Upper lobe of left lung (tissue), 6 donors: ENCODE results near the gene HMGXB3. TPM values are rescaled to one million over a fixed set of nuclear protein-coding genes. Genes with fewer than 3 reads are reported as not detected.

Experiments used
- ATAC-seq, 2 donors: fragments of 200-7000 bp; cut with Tn5 transposase; one replicate each; pipeline ENCODE4 v1.9.1; 2022; ENCODE audit warnings: mild to moderate bottlenecking in 2 of 2, moderate library complexity in 2 of 2; ENCODE audit not compliant: low FRiP score in 2 of 2
- DNase-seq, 2 donors: peaks; one replicate each; pipeline ENCODE4 v3.0.0-alpha.2; 2019 to 2020
- H3K27ac ChIP-seq, 4 donors: fragments of 200-600 bp; sonication (generic); one replicate each; pipeline ENCODE4 v1.5.1; 2016 to 2019
- H3K27me3 ChIP-seq, 4 donors: fragments of 200-600 bp; sonication (generic); one replicate each; pipeline ENCODE4 v1.5.1; 2017 to 2019
- H3K36me3 ChIP-seq, 4 donors: fragments of 200-600 bp; sonication (generic); one replicate each; pipeline ENCODE4 v1.5.1; 2016 to 2019
- H3K4me1 ChIP-seq, 4 donors: fragments of 200-600 bp; sonication (generic); one replicate each; pipeline ENCODE4 v1.5.1; 2018 to 2019
- H3K4me3 ChIP-seq, 4 donors: fragments of 200-600 bp; sonication (generic); one replicate each; pipeline ENCODE4 v1.5.1; 2017 to 2019; ENCODE audit warnings: mild to moderate bottlenecking in 2 of 4, moderate library complexity in 1 of 4
- H3K9me3 ChIP-seq, 4 donors: fragments of 200-600 bp; sonication (generic); one replicate each; pipeline ENCODE4 v1.5.1; 2018 to 2019
- EP300 ChIP-seq, 4 donors: sonication (generic); formaldehyde crosslinking; IDR thresholded peaks; one replicate each; pipeline ENCODE4 v1.5.1; 2017; ENCODE audit warnings: antibody characterized with exemption in 4 of 4, control low read depth in 2 of 4
- POLR2A ChIP-seq, 4 donors: fragments of 450-650 bp; IDR thresholded peaks; one replicate each; pipeline ENCODE4 v1.5.1; 2016 to 2017; ENCODE audit warnings: antibody characterized with exemption in 4 of 4, mild to moderate bottlenecking in 2 of 4
- POLR2AphosphoS5 ChIP-seq, 2 donors: sonication (generic); formaldehyde crosslinking; IDR thresholded peaks; one replicate each; pipeline ENCODE4 v1.5.1; 2017; ENCODE audit warnings: antibody characterized with exemption in 2 of 2
- WGBS, 2 donors: methylation state at CpG; one replicate each; pipeline ENCODE4 v1.1.5; 2017 to 2018; 5-methylcytosine and 5-hydroxymethylcytosine counted together
- total RNA-seq, 6 donors: library from RNA; depleted of rRNA in 4 of 6; stranded (reverse); fragments of >200 nt in 4 of 6; gene quantifications; one replicate each; pipeline versions ENCODE4 v1.1.0 to v1.2.1, GENCODE V29; 2016 to 2021
- TF ChIP-seq, protein P1 (sequence below), 6 experiments: fragments of 450-650 bp in 4 of 6; fragments of 200-600 bp in 2 of 6; sonication (generic) in 2 of 6; IDR thresholded peaks; one replicate each; pipeline ENCODE4 v1.5.1; 2016 to 2019; ENCODE audit warnings: antibody characterized with exemption in 6 of 6
- donor health status: DM: no; HTN: no; CAD: no; lungs with moderate emphysema.
- donor health status: DM: no; HTN: yes; CAD: no; lungs with severe emphysema.

HMGXB3 gene
- total RNA-seq, 6 donors from 2014 or later, result 29.6 to 71.2 (median 41.0) TPM

DNA sequence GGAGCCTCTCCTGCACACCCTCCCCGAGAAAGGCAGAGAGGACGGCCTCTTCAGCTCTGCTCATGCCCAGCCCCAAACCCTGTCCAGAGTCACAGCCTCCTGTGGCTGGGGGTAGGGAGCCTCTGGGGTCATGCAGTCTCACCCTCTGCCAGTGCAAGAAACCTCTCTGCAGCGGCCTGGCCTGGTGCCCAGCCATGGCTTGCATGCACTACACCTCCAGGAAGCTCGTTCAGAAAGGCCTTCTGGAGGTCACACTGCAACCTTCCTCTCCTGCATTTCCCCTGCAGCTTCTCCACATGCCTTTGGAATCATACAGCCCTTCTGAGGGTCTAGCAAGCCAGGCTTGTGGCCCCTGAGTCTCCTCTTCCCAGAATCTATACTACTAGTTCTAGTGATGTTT lies 67.9 kb downstream of the HMGXB3 start:
- no peak for DNase-seq
- WGBS, 2 donors, result 53 to 70% methylated on average over 2 to 4 of the region's 4 CpGs
- H3K27ac ChIP-seq, result no peak overlapping the region
- no peaks in the 10 kb centered on the region for H3K36me3 ChIP-seq
- H3K4me3 ChIP-seq, result no peak overlapping the region
- TF ChIP-seq, protein P1, sequence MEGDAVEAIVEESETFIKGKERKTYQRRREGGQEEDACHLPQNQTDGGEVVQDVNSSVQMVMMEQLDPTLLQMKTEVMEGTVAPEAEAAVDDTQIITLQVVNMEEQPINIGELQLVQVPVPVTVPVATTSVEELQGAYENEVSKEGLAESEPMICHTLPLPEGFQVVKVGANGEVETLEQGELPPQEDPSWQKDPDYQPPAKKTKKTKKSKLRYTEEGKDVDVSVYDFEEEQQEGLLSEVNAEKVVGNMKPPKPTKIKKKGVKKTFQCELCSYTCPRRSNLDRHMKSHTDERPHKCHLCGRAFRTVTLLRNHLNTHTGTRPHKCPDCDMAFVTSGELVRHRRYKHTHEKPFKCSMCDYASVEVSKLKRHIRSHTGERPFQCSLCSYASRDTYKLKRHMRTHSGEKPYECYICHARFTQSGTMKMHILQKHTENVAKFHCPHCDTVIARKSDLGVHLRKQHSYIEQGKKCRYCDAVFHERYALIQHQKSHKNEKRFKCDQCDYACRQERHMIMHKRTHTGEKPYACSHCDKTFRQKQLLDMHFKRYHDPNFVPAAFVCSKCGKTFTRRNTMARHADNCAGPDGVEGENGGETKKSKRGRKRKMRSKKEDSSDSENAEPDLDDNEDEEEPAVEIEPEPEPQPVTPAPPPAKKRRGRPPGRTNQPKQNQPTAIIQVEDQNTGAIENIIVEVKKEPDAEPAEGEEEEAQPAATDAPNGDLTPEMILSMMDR (IDR thresholded peaks at IDR 0.05), result no peak
- TF ChIP-seq POLR2AphosphoS5 (IDR thresholded peaks at IDR 0.05), result no peak
- no peak for TF ChIP-seq POLR2A (IDR thresholded peaks at IDR 0.05)
- TF ChIP-seq EP300 (IDR thresholded peaks at IDR 0.05), result no peak
- no peak for ATAC-seq
- no peaks in the 10 kb centered on the region for H3K9me3 ChIP-seq
- peaks cover 0 to 17% (median 11%) of the 10 kb centered on the region in 4 donors for H3K4me1 ChIP-seq
- H3K27me3 ChIP-seq, result no peaks in the 10 kb centered on the region

DNA sequence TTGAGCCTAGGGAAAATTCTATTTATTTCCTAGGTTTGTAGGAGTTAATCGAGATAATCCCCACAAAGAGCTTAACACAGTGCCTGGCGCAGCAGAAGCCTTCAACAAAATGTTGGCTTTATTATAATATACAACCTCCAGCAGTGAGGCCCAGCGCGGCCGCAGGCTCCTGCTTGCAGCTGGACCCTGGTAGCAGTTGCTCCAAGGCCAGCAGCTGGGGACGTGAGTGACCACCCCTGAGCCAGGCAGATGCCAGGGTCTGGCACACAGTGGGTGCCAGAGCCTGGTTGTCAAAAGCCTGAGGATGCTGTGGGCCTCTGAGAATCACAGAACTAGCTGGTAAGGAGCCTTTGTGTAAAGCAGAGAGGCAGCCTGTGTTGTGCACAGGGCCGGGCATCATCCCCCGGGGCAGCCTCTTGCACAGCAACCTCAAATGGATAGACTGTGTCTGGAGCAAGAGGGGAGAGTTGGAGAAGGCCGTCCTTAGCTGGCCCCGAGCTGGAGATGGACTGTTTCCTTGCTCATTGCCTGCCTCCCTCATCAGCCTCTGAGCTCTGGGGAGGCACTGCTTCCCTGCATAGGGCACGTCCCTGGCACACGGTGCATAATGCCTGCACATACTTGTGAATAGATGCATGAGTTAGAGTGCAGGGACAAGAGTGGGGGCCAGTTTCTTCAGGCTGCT lies 68.6 kb downstream of the HMGXB3 start:
- Histone ChIP-seq H3K36me3 (no peaks in the 10 kb centered on the region), H3K4me1 (peaks cover 0 to 17% (median 11%) of the 10 kb centered on the region in 4 donors), H3K9me3 (no peaks in the 10 kb centered on the region), H3K27ac (no peak overlapping the region), H3K4me3 (no peak overlapping the region), H3K27me3 (no peaks in the 10 kb centered on the region)
- DNase-seq (no peak), ATAC-seq (no peak)
- 85 to 88% methylated on average over 6 to 12 of the region's 12 CpGs for WGBS, 2 donors
- no peak for TF ChIP-seq EP300 (IDR thresholded peaks at IDR 0.05)

DNA sequence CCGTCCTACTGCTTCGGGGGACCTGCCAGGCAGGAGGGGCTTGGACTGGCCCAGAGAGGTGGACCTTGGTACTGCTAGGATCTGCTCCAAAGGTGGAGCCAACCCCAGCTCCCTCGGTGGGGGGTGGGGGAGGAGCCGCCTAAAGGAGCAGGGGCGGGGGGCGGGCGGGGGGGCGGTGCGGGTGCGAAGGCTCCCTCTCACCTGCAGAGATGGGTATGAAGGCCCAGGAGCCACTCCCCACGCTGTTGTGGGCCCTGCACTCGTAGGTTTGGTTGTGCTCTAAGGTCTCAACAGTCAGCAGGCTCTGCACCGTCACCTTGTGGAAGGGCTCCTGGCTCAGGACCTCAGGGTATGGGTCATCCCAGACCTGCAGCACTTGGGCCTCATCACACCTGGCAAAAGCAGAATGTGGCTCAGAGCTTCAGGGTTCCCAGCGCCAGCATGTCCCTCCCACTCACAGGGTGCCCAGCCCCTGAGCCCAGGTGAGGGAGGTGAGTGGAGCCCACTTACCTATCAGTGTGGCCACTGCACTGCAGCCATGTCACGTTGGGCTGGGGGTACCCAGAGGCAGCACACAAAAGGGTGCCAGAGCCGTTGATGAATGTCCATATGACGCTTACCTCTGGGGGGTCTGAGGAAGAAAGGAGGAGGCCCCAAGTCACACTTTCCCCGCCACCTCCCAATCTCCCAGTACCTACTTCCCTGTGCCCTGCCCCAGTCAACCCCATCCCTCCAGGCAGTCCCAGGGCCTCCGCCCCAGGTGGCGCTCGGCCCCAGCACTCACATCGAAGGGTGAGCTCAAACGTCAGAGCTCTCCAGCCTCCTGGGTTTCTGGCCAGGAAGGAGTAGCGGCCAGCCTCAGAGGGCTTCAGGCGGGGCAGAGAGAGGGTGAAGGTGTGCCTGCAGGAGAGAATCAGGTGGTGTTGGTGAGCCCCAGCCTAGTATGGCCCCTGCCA lies 69.4 kb downstream of the HMGXB3 start:
- H3K9me3 ChIP-seq, result no peaks in the 10 kb centered on the region
- ATAC-seq, result no peak
- 81 to 87% methylated on average over 9 to 25 of the region's 25 CpGs for WGBS, 2 donors
- DNase-seq, result peak in 1 of 2 donors; percentile 12
- H3K27ac ChIP-seq, result no peak overlapping the region
- H3K27me3 ChIP-seq, result no peaks in the 10 kb centered on the region
- H3K4me1 ChIP-seq, result peaks cover 0 to 16% (median 7%) of the 10 kb centered on the region in 4 donors
- H3K4me3 ChIP-seq, result no peak overlapping the region
- no peaks in the 10 kb centered on the region for H3K36me3 ChIP-seq
- TF ChIP-seq POLR2A (IDR thresholded peaks at IDR 0.05), result no peak
- no peak for TF ChIP-seq POLR2AphosphoS5 (IDR thresholded peaks at IDR 0.05)
- TF ChIP-seq, protein P1 (IDR thresholded peaks at IDR 0.05), result no peak
- TF ChIP-seq EP300 (IDR thresholded peaks at IDR 0.05), result no peak

DNA sequence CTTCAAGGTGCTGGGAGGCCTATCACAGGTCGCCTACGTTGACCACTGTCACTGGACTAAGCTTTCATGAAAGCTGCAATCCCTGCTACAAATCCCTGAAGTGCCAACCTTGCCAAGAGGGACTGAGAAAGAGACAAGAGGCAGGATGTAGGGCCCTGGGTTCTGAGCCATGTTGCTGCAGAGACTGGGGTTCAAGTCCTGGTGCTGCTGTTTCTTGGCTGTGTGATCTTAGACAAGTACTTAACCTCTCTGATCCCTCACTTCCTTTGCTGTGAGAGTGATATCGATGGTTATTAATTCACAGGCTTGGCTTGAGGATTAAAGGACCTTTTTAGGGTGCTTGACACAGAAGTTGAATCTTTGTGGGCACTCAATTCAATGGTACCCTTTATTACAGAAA lies 70.3 kb downstream of the HMGXB3 start:
- peak in 1 of 2 donors; percentile 10 for DNase-seq
- WGBS, 2 donors, result 86 to 91% methylated on average over 3 of the region's 3 CpGs
- TF ChIP-seq EP300 (IDR thresholded peaks at IDR 0.05) (no peak), POLR2AphosphoS5 (IDR thresholded peaks at IDR 0.05) (no peak), POLR2A (IDR thresholded peaks at IDR 0.05) (no peak)
- TF ChIP-seq, protein P1 (IDR thresholded peaks at IDR 0.05), result no peak

DNA sequence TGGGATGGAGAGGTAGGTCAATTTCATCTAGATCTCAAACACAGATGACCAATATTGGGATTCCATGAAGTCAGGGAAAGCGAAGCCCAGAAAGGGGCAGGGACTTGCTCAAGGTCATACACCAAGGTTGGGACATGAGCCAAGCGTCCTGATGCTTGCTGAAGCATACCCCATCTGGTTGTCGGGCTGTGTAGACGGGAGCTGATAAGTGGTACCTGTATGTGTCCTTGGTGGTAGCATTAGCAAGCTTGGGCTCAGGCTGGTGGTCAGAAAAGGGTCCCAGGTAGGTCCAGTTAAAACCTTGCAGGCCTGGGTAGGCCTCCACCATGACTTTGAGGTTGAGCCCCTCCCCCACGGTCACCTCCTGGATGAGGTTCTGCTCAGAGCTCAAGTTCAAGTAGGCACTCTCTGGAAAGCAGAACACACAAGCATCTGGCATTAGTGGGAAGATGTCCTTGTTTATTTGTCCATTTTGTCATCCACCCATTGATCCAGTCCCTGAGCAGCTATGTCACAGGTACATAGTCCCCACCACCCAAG lies 72.6 kb downstream of the HMGXB3 start:
- no peaks in the 10 kb centered on the region for H3K36me3 ChIP-seq
- no peak overlapping the region for H3K27ac ChIP-seq
- DNase-seq (peak in 1 of 2 donors; percentile 14), ATAC-seq (no peak)
- H3K9me3 ChIP-seq, result no peaks in the 10 kb centered on the region
- H3K4me1 ChIP-seq, result peaks cover 0 to 5% (median 0%) of the 10 kb centered on the region in 4 donors
- no peak overlapping the region for H3K4me3 ChIP-seq
- TF ChIP-seq, protein P1 (IDR thresholded peaks at IDR 0.05), result no peak
- 74 to 87% methylated on average over 5 of the region's 5 CpGs for WGBS, 2 donors
- no peaks in the 10 kb centered on the region for H3K27me3 ChIP-seq

More for the DNA sequence above, 70.3 kb downstream of the HMGXB3 start:
- no peaks in the 10 kb centered on the region for H3K9me3 ChIP-seq
- no peak for ATAC-seq
- peaks cover 0 to 12% (median 5%) of the 10 kb centered on the region in 4 donors for H3K4me1 ChIP-seq
- no peaks in the 10 kb centered on the region for H3K27me3 ChIP-seq
- H3K27ac ChIP-seq, result no peak overlapping the region
- H3K36me3 ChIP-seq, result no peaks in the 10 kb centered on the region
- no peak overlapping the region for H3K4me3 ChIP-seq
